ENCODE data around the gene ADGRV1. TPM values are rescaled to one million over a fixed set of nuclear protein-coding genes. Genes with fewer than 3 reads are reported as not detected.

Gene ADGRV1
- polyA plus RNA-seq, 3 donors: 0.18 to 0.33 TPM; not detected in 1

GRCh38 chr5:90802474-90803317 is 244.1 kb downstream of the ADGRV1 start:
- DNase-seq: peak in 2 of 3 donors; percentile 1 to 4
- H3K79me2 ChIP-seq (ENCODE audit: insufficient read depth, low read length): no peaks in the 10 kb centered on the region
- H3K27me3 Mint-ChIP-seq (ENCODE audit: low read depth in 3 of 3): peaks cover 0 to 2% (median 0%) of the 10 kb centered on the region in 3 donors
- no peaks in the 10 kb centered on the region for H3K9me3 ChIP-seq (replicated peaks in 1 of 2; ENCODE audit: control insufficient read depth in 1 of 2, insufficient read depth in 1 of 2, low read length in 2 of 2)
- H4K20me1 ChIP-seq (ENCODE audit: insufficient read depth, low read length): no peaks in the 10 kb centered on the region
- no peak overlapping the region for H2AFZ ChIP-seq (ENCODE audit: insufficient read depth, low read depth, low read length, poor library complexity, severe bottlenecking)
- intact Hi-C loops (cut with micrococcal nuclease): no loop called here
- H3K36me3 ChIP-seq (replicated peaks in 1 of 2; ENCODE audit: control insufficient read depth in 1 of 2, insufficient read depth in 2 of 2, low read length in 2 of 2): no peaks in the 10 kb centered on the region
- H3K27ac ChIP-seq (ENCODE audit: low read depth in 1 of 2, low read length in 2 of 2): no peak overlapping the region
- H3K4me1 ChIP-seq (ENCODE audit: control insufficient read depth in 1 of 2, insufficient read depth in 2 of 2, low read length in 2 of 2): no peaks in the 10 kb centered on the region
- H3K4me1 Mint-ChIP-seq: no peaks in the 10 kb centered on the region
- H3K27me3 ChIP-seq (ENCODE audit: control insufficient read depth in 2 of 2, insufficient read depth in 2 of 2, low read length in 2 of 2): no peaks in the 10 kb centered on the region
- H3K4me3 ChIP-seq (replicated peaks in 1 of 3; ENCODE audit: low read depth in 2 of 3, low read length in 3 of 3): no peak overlapping the region
- no peak overlapping the region for H3K4me2 ChIP-seq (replicated peaks; ENCODE audit: extremely low read depth, low read length, poor library complexity, severe bottlenecking)
- H3K27ac Mint-ChIP-seq: no peak overlapping the region
- H3K9me3 Mint-ChIP-seq: peaks cover under 1 to 20% (median 9%) of the 10 kb centered on the region in 7 donors
- H3K36me3 Mint-ChIP-seq: no peaks in the 10 kb centered on the region
- no CpG with 5 or more reads among the region's 6 CpGs for WGBS (ENCODE audit: insufficient coverage)
- H3K4me3 Mint-ChIP-seq: no peak overlapping the region
- H3K9ac ChIP-seq (ENCODE audit: insufficient read depth, low read length, poor library complexity, severe bottlenecking): no peak overlapping the region
- TF ChIP-seq, protein P1, sequence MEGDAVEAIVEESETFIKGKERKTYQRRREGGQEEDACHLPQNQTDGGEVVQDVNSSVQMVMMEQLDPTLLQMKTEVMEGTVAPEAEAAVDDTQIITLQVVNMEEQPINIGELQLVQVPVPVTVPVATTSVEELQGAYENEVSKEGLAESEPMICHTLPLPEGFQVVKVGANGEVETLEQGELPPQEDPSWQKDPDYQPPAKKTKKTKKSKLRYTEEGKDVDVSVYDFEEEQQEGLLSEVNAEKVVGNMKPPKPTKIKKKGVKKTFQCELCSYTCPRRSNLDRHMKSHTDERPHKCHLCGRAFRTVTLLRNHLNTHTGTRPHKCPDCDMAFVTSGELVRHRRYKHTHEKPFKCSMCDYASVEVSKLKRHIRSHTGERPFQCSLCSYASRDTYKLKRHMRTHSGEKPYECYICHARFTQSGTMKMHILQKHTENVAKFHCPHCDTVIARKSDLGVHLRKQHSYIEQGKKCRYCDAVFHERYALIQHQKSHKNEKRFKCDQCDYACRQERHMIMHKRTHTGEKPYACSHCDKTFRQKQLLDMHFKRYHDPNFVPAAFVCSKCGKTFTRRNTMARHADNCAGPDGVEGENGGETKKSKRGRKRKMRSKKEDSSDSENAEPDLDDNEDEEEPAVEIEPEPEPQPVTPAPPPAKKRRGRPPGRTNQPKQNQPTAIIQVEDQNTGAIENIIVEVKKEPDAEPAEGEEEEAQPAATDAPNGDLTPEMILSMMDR (IDR thresholded peaks at IDR 0.05): peak; percentile 74

- Histone ChIP-seq H3K79me2 (ENCODE audit: insufficient read depth, low read length) (no peaks in the 10 kb centered on the region), H3K4me1 (ENCODE audit: control insufficient read depth in 1 of 2, insufficient read depth in 2 of 2, low read length in 2 of 2) (no peaks in the 10 kb centered on the region), H3K27ac (ENCODE audit: low read depth in 1 of 2, low read length in 2 of 2) (no peak overlapping the region), H3K4me3 (replicated peaks in 1 of 3; ENCODE audit: low read depth in 2 of 3, low read length in 3 of 3) (no peak overlapping the region), H4K20me1 (ENCODE audit: insufficient read depth, low read length) (no peaks in the 10 kb centered on the region), H3K36me3 (replicated peaks in 1 of 2; ENCODE audit: control insufficient read depth in 1 of 2, insufficient read depth in 2 of 2, low read length in 2 of 2) (no peaks in the 10 kb centered on the region), H3K27me3 (ENCODE audit: control insufficient read depth in 2 of 2, insufficient read depth in 2 of 2, low read length in 2 of 2) (no peaks in the 10 kb centered on the region), H3K9ac (ENCODE audit: insufficient read depth, low read length, poor library complexity, severe bottlenecking) (no peak overlapping the region), H3K9me3 (replicated peaks in 1 of 2; ENCODE audit: control insufficient read depth in 1 of 2, insufficient read depth in 1 of 2, low read length in 2 of 2) (no peaks in the 10 kb centered on the region), H3K4me2 (replicated peaks; ENCODE audit: extremely low read depth, low read length, poor library complexity, severe bottlenecking) (no peak overlapping the region), H2AFZ (ENCODE audit: insufficient read depth, low read depth, low read length, poor library complexity, severe bottlenecking) (no peak overlapping the region)
- intact Hi-C loops (cut with micrococcal nuclease): no loop called here
- no peaks in the 10 kb centered on the region for H3K4me1 Mint-ChIP-seq
- no CpG with 5 or more reads among the region's 4 CpGs for WGBS (ENCODE audit: insufficient coverage)
- peaks cover 0 to 13% (median 5%) of the 10 kb centered on the region in 7 donors for H3K9me3 Mint-ChIP-seq
- DNase-seq: no peak
- H3K27me3 Mint-ChIP-seq (ENCODE audit: low read depth in 3 of 3): peaks cover 0 to 2% (median 0%) of the 10 kb centered on the region in 3 donors
- TF ChIP-seq, protein P1 (IDR thresholded peaks at IDR 0.05): no peak
- H3K4me3 Mint-ChIP-seq: no peak overlapping the region
- no peak overlapping the region for H3K27ac Mint-ChIP-seq
- H3K36me3 Mint-ChIP-seq: no peaks in the 10 kb centered on the region
Observed at GRCh38 chr5:90803381-90803780, 244.8 kb downstream of the ADGRV1 start.

All from CD14-positive monocyte (primary cell).